Activated CD8-positive, alpha-beta memory T cell treated with anti-CD3 and anti-CD28 coated beads for 48 hours (primary cell): ENCODE data around the gene BAIAP3.

ENCODE experiments used
- DNase-seq, 3 experiments: peaks; one replicate each; pipeline ENCODE4 v3.0.0-alpha.2; 2020; ENCODE audit warnings: low read depth in 2 of 3, low spot score in 2 of 3

Gene BAIAP3

DNA sequence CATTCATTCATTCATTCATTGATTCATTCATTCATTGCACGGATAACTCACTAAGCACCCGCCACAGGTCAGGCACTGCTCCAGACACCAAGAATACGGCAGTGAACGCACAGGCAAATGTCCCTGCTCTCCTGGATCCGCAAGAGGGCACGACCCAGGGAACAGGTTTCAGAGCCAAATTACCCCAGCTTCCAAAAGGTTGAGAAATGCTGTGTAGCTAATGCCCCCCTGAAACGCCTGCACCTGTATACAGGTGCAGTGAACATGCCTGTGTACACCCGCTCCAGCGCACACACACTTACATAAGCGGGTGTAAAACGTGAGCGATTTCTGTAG, 33.6 kb upstream of the BAIAP3 start:
- DNase-seq: no peak

DNA sequence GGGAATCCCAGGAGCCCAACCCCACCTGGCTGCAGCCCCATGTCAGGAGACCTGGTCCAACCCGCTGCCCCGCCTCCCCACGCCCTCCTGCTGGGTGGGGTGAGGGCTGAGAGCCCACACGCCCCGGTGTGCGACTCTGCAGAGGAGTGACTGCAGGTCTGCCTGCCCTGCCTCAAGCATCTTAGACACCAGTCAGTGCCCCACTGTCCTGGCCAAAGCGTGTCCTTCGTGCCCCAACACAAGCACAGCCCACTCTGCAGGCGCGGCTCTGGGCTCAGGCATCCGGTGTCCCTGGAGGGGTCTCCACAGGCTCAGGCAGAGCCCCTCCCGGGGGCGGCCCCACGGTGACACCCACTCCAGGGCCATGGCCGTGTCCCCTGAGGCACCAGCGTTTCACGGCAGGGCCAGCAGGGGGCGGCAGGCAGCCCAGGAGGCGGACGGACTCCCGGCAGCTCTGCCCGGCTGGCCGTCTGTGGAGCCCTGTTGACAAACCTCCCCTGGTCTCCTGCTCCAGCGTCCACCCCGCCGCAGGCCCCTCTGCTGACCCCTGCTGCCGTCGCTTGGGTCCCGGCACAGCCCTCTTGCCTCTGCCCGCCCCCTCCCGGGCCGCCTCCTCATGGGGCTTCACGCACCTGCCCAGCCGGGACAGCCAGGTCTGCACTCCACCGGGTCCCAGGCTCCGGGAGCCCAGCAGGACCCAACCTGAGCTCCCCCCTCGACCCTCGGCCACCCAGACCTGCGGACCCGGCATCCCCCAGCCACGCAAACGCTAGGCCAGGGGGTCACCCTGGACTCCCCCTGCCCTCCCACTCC, 32.6 kb upstream of the BAIAP3 start:
- peak; percentile 44 to 70 (median 54) for DNase-seq

GRCh38 chr16:1301562-1301961, 31.9 kb upstream of the BAIAP3 start:
- no peak for DNase-seq

- no peak for DNase-seq
Measured at GRCh38 chr16:1305823-1306222, 27.6 kb upstream of the BAIAP3 start.

DNA sequence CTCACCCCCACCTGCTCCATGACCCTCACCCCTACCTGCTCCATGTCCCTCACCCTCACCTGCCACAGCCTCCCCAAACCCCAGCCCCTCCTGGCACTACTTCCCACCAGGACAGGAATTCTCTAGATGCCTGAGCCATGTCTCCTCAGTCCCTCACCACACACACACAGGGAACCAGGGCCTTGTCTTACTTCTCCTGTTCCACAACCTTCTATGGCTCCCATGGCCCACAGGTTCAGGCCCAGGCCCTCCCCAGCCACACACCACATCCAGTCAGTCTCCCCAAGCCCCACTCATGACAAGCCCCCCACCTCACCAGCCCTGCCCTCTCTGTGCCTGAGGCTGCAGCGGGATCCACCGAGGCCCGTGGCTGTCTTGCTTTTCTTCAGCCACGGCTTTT, 27.1 kb upstream of the BAIAP3 start:
- no peak for DNase-seq

GRCh38 chr16:1308036-1308976, 25.1 kb upstream of the BAIAP3 start:
- DNase-seq: no peak

- peak; percentile 95 to 99 (median 98) for DNase-seq
Measured at GRCh38 chr16:1308977-1309885, 24.2 kb upstream of the BAIAP3 start, which contains the start of gene UBE2I. TSS of gene UBE2I (plus strand) at chr16:1309636. CDS start at chr16:1314031, 4,395 bp downstream.

DNA sequence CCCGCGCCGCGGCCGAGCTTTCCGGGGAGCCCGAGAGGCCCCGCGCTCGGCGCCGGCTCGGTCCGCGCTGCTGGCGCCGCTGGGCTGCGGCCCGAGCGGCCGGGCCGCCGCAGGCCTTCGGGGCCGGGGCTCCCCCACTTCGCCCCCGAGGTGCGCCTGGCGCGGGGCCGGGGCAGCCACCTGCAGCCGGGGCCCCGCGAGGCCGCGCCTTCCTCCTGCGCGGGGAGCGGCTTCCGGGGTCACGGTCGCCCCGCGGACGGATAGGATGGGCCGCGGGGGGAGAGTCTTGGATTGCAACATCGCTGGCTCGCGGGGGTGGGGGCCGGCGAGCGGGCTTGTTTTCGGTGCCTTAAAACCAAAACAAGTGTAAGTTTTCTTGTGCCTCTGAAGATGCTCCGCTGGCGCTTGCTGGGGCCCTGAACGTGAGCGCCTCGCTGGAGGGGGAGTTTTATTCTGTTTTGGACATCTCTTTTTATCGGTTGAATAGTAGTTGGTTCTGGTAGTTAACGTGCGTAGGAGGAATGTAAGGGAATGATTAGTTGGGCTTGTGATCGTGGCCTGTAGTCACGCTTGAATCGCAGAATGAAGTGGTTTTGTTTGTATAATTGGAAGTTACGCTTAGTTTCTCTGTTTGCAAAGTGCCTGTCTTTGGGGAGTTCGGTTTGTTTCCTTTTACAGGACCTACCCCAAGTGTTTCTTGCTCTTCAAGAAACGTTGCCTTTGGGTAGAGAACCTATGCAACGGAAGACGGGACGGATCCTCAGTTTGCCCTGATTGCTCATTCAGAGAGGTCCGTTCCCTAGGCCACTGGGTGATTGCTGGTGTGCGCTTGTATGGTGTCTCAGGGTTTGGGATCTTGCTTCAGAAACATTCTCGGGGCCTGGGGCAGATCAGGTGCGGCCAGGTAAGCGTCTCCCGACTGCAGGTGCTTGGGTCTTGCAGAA, 23.3 kb upstream of the BAIAP3 start:
- peak in 1 of 3 experiments; percentile 39 for DNase-seq

DNA sequence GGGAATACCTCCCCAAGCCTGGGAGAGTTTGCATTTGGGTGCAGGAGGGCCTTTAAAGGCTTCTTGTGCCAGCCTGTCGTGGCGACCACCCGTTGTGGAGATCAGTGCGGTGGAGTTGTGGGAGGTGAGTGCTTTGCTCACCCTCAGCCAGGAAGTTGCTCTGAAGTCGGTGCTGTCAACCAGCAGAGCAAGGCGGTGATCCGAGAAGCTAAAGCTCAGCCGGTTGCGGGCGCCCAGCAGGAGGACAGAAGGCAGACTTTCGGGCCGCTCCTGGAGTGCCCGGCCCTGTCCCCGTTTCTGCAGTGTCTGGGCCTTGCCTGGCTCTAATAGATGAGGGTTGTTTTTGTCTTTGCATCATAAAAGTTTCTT, 22.6 kb upstream of the BAIAP3 start:
- no peak for DNase-seq

GRCh38 chr16:1311212-1311737, 22.2 kb upstream of the BAIAP3 start:
- DNase-seq: no peak

- DNase-seq: no peak
Measured at GRCh38 chr16:1311738-1312466, 21.5 kb upstream of the BAIAP3 start.

DNA sequence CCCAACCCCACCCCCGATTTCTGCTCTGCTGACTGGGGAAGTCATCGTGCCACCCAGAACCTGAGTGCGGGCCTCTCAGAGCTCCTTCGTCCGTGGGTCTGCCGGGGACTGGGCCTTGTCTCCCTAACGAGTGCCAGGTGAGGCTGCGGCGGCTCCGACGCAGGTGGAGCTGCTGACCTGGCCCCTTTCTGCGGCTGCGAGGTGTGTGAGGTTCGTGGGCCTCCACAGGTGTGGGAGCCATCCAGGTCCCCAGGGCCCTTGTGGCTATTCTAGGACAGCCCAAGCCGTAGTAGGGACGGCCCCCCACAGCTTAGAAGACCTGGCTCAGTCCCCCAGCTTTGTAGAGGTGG, 21.0 kb upstream of the BAIAP3 start:
- DNase-seq: no peak

GRCh38 chr16:1312903-1313302, 20.5 kb upstream of the BAIAP3 start:
- no peak for DNase-seq

DNA sequence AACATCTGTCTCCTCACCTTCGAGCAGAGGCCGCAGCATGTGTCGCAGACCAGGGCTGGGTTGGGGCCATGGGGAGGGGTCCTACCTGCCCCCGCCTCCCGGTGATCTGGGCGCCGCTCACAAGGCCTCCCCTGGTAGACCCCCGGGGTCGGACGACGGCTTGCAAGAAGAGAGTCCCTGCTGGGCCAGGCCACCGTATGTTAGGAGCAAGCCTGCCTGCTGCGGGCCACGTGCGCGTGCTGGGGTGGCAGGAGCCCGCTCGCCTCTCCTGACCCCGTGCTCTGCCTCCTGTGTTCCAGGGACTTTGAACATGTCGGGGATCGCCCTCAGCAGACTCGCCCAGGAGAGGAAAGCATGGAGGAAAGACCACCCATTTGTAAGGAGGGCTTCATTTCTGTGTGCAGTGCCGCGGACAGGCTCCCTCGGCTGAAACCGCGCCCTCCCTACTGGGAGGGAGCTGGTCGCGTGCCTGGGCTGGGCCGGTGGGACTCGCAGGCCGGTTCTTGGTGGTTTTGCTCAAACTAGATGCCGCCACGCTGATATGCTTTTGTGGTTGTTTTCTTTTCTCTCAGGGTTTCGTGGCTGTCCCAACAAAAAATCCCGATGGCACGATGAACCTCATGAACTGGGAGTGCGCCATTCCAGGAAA, 19.6 kb upstream of the BAIAP3 start:
- no peak for DNase-seq

DNA sequence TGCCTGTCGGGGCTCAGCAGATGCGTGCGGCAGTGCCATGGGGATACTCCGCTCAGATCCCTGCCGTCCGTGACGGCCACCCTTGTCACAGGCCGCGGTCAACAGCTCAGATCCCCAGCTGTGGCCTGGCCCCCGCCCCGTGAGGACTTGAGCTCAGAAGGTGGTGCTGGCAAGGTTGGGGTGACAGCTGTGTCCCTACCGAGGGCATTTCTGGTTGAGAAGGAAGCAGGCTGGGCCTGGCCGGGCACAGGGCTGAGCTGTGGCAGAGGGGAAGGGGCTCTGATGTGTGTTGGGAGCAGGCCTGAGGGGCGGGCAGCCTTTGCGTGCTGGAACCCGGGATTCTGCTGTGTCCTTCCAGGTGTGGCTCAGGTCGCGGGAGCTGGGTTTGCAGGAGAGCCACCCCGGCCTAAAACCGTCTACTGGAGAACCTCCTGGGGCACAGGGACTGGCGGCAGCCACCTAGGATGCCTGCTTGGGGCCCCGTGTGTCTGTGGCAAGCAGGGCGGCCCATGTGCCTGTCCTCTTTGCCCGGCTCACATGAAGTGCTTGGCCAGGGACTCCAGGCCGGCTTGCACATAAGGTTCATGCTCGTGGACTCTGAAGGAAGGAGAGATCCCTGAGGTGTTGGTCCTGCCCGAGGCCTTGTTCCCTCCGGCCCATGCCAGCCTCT, 18.9 kb upstream of the BAIAP3 start:
- no peak for DNase-seq

- no peak for DNase-seq
Measured at GRCh38 chr16:1315081-1316032, 18.1 kb upstream of the BAIAP3 start.

DNA sequence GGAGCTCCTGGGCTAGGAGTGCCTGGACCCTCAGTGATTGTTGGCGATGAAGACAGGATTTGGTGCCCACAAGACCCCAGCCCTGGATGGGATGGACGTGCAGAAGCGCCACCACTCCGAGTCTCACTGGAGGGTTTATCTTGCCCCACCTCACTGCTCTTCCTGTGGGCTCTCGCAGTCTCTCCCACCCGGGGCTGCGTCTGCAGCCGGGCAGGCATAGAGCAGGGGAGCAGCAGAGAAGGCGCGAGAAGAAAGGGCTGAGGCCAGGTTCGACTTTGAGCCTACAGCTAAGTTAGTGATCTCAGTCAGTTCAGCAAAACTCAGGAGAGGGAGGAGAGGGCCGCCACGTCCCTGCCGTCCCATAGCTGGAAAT, 17.4 kb upstream of the BAIAP3 start:
- no peak for DNase-seq
